HG03159 (cell line): ENCODE data around the gene TEX14.
"Not testable (repeated sequence)": the region's sequence is repeated elsewhere in the genome, so short reads cannot be mapped to it uniquely, and the experiment has no call there.

ENCODE experiments used
- ATAC-seq: cut with Tn5 transposase; IDR thresholded peaks from one replicate; pipeline ENCODE4 v1.9.1; 2021; ENCODE audit warnings: mild to moderate bottlenecking, moderate library complexity; ENCODE audit not compliant: unreplicated experiment

TEX14 gene

GRCh38 chr17:58605986-58606385 lies 85.9 kb downstream of the TEX14 start:
- no peak for ATAC-seq

- ATAC-seq = no peak
Observed at GRCh38 chr17:58605470-58605869, 86.4 kb downstream of the TEX14 start.

- ATAC-seq = no peak
Observed at GRCh38 chr17:58601976-58602375, 89.9 kb downstream of the TEX14 start.

- no peak for ATAC-seq
Observed at GRCh38 chr17:58597371-58597770, 94.5 kb downstream of the TEX14 start.

GRCh38 chr17:58595194-58595792 lies 96.6 kb downstream of the TEX14 start:
- no peak for ATAC-seq

- ATAC-seq = no peak
Observed at GRCh38 chr17:58593123-58593522, 98.7 kb downstream of the TEX14 start.

GRCh38 chr17:58591455-58591854 lies 100.4 kb downstream of the TEX14 start:
- no peak for ATAC-seq

GRCh38 chr17:58590377-58590776 lies 101.5 kb downstream of the TEX14 start:
- ATAC-seq = no peak

GRCh38 chr17:58587713-58588117 lies 104.1 kb downstream of the TEX14 start:
- no peak for ATAC-seq

- no peak for ATAC-seq
Observed at GRCh38 chr17:58586009-58586644, 105.7 kb downstream of the TEX14 start.

- no peak for ATAC-seq
Observed at GRCh38 chr17:58585554-58585953, 106.3 kb downstream of the TEX14 start.

GRCh38 chr17:58583486-58583885 lies 108.4 kb downstream of the TEX14 start:
- ATAC-seq = no peak

- ATAC-seq = not testable (repeated sequence)
Observed at GRCh38 chr17:58582718-58583117, 109.1 kb downstream of the TEX14 start.

- ATAC-seq = no peak
Observed at GRCh38 chr17:58580671-58581070, 111.2 kb downstream of the TEX14 start.

- ATAC-seq = no peak
Observed at GRCh38 chr17:58577696-58578095, 114.1 kb downstream of the TEX14 start.

- no peak for ATAC-seq
Observed at GRCh38 chr17:58576679-58577367, 115.0 kb downstream of the TEX14 start.

- no peak for ATAC-seq
Observed at GRCh38 chr17:58575511-58575910, 116.3 kb downstream of the TEX14 start.

- ATAC-seq = no peak
Observed at GRCh38 chr17:58574025-58574424, 117.8 kb downstream of the TEX14 start.

- no peak for ATAC-seq
Observed at GRCh38 chr17:58572846-58573245, 119.0 kb downstream of the TEX14 start.

GRCh38 chr17:58570758-58571157 lies 121.1 kb downstream of the TEX14 start:
- ATAC-seq = no peak

GRCh38 chr17:58569196-58569595 lies 122.6 kb downstream of the TEX14 start:
- ATAC-seq = no peak
